Measurements from ENCODE around the gene TNFRSF4.

DNA sequence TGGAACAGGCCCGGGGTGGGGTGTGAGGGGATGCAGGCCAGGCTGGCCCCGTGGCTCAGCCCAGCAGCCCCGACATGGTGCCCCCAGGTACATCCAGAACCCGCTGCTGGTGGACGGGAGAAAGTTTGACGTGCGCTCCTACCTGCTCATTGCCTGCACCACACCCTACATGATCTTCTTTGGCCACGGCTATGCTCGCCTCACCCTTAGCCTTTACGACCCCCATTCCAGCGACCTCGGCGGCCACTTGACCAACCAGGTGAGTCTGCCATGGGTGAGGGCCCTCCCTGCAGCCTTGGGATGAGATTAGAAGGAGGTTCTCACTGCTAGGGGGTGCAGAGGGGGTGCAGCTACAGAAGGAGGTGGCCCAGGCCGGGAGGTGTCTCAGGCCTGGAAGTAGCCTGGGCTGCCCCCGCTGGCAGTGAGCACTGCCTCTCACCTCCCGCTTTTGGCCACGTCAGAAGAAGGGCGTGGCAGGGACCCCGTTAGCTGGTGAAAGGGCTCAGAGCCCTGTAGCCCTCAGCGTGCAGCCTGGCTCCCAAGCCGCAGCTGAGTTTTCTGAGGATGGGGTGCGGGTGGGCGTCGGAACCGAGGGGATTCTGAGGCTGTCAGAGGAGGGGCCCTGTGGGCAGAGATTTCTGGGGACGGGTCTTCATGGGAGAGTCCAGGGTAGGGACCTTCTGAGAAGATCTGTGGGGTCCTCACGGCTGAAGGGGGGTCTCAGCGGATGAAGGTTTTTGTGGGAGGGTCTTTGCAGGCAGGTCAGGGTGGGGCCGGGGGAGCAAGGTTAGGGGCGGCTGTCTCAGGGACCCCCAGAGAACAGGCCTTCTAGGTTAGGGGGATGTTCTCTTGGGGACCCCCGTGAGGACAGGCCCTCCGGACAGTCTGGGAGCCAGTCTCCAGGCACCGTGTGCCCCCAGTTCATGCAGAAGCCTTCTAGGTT lies 29.8 kb downstream of the TNFRSF4 start:
- TF ChIP-seq, protein P1, sequence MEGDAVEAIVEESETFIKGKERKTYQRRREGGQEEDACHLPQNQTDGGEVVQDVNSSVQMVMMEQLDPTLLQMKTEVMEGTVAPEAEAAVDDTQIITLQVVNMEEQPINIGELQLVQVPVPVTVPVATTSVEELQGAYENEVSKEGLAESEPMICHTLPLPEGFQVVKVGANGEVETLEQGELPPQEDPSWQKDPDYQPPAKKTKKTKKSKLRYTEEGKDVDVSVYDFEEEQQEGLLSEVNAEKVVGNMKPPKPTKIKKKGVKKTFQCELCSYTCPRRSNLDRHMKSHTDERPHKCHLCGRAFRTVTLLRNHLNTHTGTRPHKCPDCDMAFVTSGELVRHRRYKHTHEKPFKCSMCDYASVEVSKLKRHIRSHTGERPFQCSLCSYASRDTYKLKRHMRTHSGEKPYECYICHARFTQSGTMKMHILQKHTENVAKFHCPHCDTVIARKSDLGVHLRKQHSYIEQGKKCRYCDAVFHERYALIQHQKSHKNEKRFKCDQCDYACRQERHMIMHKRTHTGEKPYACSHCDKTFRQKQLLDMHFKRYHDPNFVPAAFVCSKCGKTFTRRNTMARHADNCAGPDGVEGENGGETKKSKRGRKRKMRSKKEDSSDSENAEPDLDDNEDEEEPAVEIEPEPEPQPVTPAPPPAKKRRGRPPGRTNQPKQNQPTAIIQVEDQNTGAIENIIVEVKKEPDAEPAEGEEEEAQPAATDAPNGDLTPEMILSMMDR (IDR thresholded peaks at IDR 0.05), result no peak
- no peak for TF ChIP-seq ZFX (IDR thresholded peaks at IDR 0.05; ENCODE audit: borderline replicate concordance)

Measured in 22Rv1 (cell line).